ENCODE measurements around the gene ROBO3. TPM values are rescaled to one million over a fixed set of nuclear protein-coding genes. Genes with fewer than 3 reads are reported as not detected.

Gene ROBO3
- total and polyA plus RNA-seq, 10 of the 15 experiments (the other 5 are each of a cell fraction or from before 2014, with no cell fraction given): 0.10 to 0.63 (median 0.31) TPM; not detected in 2

DNA sequence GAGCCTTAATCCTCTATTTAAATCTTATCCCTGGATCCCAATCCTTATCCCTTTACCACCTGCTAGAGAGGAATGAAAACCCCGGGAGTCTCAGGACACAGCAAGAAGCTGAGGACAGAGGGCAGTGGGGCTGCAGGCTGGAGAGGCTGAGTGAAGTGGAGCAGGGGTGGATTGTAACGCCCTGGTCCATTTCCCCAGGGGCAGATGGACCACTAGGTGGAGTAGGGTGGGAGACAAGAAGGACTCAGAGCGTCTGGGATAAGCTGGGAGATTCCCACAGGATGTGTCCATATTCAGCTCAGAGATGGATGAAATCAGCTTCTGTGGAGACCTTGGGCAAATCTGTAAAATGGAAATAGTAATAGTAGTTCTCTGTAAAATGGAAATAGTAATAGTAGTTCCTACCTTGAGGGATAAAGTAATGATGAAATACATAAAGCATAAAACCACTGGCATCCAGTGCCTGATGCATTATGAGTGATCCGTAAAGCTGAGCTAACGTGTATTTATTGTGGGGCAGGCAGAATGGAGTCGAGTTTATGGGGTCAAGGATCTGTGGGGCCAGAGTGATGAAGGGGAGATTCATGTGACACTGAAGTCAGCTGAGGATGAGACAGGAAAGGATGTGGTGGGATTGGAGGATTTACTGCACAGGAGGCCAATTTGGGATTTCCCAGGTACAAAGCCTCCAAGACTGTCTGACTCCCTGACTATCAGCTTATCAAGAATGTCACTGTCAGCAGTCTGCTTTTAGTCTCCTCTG lies 34.3 kb downstream of the ROBO3 start (continued):
- TF ChIP-seq, protein P1, sequence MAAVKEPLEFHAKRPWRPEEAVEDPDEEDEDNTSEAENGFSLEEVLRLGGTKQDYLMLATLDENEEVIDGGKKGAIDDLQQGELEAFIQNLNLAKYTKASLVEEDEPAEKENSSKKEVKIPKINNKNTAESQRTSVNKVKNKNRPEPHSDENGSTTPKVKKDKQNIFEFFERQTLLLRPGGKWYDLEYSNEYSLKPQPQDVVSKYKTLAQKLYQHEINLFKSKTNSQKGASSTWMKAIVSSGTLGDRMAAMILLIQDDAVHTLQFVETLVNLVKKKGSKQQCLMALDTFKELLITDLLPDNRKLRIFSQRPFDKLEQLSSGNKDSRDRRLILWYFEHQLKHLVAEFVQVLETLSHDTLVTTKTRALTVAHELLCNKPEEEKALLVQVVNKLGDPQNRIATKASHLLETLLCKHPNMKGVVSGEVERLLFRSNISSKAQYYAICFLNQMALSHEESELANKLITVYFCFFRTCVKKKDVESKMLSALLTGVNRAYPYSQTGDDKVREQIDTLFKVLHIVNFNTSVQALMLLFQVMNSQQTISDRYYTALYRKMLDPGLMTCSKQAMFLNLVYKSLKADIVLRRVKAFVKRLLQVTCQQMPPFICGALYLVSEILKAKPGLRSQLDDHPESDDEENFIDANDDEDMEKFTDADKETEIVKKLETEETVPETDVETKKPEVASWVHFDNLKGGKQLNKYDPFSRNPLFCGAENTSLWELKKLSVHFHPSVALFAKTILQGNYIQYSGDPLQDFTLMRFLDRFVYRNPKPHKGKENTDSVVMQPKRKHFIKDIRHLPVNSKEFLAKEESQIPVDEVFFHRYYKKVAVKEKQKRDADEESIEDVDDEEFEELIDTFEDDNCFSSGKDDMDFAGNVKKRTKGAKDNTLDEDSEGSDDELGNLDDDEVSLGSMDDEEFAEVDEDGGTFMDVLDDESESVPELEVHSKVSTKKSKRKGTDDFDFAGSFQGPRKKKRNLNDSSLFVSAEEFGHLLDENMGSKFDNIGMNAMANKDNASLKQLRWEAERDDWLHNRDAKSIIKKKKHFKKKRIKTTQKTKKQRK (IDR thresholded peaks at IDR 0.05; ENCODE audit: low read depth, low read length): no peak
- TF ChIP-seq ZZZ3 (IDR thresholded peaks at IDR 0.05; ENCODE audit: control insufficient read depth, insufficient read length, low read depth): no peak
- no peak for TF ChIP-seq ESRRA (IDR thresholded peaks at IDR 0.05; ENCODE audit: low read length)
- no peak for TF ChIP-seq SREBF1 (IDR thresholded peaks at IDR 0.05; ENCODE audit: low read length)
- TF ChIP-seq SP1 (IDR thresholded peaks at IDR 0.05; ENCODE audit: low read depth, low read length): no peak
- no peak for TF ChIP-seq NR2F1 (conservative IDR thresholded peaks at IDR 0.05)
- no peak for TF ChIP-seq RB1 (IDR thresholded peaks at IDR 0.05; ENCODE audit: borderline replicate concordance)

DNA sequence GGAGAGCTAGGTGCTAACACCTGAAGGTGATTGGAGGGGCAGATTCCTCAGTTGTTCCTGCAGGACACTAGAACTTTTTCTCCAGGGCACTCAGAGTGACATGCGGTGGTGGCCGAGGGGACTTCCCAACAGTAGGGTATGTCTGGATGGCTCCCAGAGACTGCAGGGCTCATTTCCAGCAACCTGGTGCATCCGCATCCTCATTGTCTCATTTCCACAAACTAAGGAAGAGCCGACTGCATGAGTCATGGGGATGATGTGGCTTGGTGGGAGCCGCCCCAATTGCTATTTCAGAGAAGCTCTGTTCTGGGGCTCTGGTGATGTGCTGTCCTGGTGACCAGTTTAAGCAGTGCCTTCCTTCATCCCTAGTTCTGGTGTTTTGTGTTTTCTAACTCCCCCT lies 35.2 kb downstream of the ROBO3 start:
- CTCF ChIA-PET: no interaction called here
- intact Hi-C loops (cut with micrococcal nuclease; ENCODE audit: unreplicated experiment) (no loop called here), in situ Hi-C loops (cut with MboI) (no loop called here)
- ATAC-seq (no peak), FAIRE-seq (no peak), DNase-seq (ENCODE audit: low read depth, low spot score) (no peak)
- Histone ChIP-seq H3K4me2 (ENCODE audit: control insufficient read depth, insufficient read depth) (no peak overlapping the region), H3K79me2 (ENCODE audit: control insufficient read depth, insufficient read depth, low read length) (no peaks in the 10 kb centered on the region), H3K9ac (ENCODE audit: control insufficient read depth, insufficient read depth, low read length) (no peak overlapping the region), H3K36me3 (ENCODE audit: control insufficient read depth in 2 of 2, insufficient read depth in 2 of 2, low read length in 1 of 2) (no peaks in the 10 kb centered on the region), H2AFZ (ENCODE audit: control insufficient read depth, low read depth, low read length) (no peak overlapping the region), H3K4me1 (ENCODE audit: control insufficient read depth, insufficient read depth, low read length) (no peaks in the 10 kb centered on the region), H3K27me3 (replicated peaks in 1 of 2; ENCODE audit: control insufficient read depth in 2 of 2, insufficient read depth in 2 of 2, low read length in 1 of 2) (peaks cover 3 to 5% of the 10 kb centered on the region in 2 experiments; a peak in 3 of 4 replicates), H3K27ac (ENCODE audit: control insufficient read depth, insufficient read depth) (no peak overlapping the region), H4K20me1 (ENCODE audit: control insufficient read depth, insufficient read depth) (no peaks in the 10 kb centered on the region), H3K4me3 (no peak overlapping the region), H3K9me3 (replicated peaks; ENCODE audit: control insufficient read depth, insufficient read depth, low read length) (no peaks in the 10 kb centered on the region)
- WGBS (ENCODE audit: insufficient coverage, insufficient replicate concordance, low lambda C conversion rate, missing lambda C conversion rate): 57% methylated on average over 5 of the region's 5 CpGs
- TF ChIP-seq TAF1 (IDR thresholded peaks at IDR 0.05; ENCODE audit: borderline replicate concordance, low read depth, low read length) (no peak), ZSCAN29 (IDR thresholded peaks at IDR 0.05) (no peak), NR2C2 (IDR thresholded peaks at IDR 0.05; ENCODE audit: borderline replicate concordance, control insufficient read depth, insufficient read length, low read depth) (no peak), RAD51 (IDR thresholded peaks at IDR 0.05) (no peak)
- TF ChIP-seq, protein P2, sequence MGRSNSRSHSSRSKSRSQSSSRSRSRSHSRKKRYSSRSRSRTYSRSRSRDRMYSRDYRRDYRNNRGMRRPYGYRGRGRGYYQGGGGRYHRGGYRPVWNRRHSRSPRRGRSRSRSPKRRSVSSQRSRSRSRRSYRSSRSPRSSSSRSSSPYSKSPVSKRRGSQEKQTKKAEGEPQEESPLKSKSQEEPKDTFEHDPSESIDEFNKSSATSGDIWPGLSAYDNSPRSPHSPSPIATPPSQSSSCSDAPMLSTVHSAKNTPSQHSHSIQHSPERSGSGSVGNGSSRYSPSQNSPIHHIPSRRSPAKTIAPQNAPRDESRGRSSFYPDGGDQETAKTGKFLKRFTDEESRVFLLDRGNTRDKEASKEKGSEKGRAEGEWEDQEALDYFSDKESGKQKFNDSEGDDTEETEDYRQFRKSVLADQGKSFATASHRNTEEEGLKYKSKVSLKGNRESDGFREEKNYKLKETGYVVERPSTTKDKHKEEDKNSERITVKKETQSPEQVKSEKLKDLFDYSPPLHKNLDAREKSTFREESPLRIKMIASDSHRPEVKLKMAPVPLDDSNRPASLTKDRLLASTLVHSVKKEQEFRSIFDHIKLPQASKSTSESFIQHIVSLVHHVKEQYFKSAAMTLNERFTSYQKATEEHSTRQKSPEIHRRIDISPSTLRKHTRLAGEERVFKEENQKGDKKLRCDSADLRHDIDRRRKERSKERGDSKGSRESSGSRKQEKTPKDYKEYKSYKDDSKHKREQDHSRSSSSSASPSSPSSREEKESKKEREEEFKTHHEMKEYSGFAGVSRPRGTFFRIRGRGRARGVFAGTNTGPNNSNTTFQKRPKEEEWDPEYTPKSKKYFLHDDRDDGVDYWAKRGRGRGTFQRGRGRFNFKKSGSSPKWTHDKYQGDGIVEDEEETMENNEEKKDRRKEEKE (IDR thresholded peaks at IDR 0.05): no peak
- TF ChIP-seq, protein P3, sequence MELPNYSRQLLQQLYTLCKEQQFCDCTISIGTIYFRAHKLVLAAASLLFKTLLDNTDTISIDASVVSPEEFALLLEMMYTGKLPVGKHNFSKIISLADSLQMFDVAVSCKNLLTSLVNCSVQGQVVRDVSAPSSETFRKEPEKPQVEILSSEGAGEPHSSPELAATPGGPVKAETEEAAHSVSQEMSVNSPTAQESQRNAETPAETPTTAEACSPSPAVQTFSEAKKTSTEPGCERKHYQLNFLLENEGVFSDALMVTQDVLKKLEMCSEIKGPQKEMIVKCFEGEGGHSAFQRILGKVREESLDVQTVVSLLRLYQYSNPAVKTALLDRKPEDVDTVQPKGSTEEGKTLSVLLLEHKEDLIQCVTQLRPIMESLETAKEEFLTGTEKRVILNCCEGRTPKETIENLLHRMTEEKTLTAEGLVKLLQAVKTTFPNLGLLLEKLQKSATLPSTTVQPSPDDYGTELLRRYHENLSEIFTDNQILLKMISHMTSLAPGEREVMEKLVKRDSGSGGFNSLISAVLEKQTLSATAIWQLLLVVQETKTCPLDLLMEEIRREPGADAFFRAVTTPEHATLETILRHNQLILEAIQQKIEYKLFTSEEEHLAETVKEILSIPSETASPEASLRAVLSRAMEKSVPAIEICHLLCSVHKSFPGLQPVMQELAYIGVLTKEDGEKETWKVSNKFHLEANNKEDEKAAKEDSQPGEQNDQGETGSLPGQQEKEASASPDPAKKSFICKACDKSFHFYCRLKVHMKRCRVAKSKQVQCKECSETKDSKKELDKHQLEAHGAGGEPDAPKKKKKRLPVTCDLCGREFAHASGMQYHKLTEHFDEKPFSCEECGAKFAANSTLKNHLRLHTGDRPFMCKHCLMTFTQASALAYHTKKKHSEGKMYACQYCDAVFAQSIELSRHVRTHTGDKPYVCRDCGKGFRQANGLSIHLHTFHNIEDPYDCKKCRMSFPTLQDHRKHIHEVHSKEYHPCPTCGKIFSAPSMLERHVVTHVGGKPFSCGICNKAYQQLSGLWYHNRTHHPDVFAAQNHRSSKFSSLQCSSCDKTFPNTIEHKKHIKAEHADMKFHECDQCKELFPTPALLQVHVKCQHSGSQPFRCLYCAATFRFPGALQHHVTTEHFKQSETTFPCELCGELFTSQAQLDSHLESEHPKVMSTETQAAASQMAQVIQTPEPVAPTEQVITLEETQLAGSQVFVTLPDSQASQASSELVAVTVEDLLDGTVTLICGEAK (IDR thresholded peaks at IDR 0.05; ENCODE audit: borderline replicate concordance): no peak
- POLR2A ChIA-PET: no interaction called here
- RAD21 ChIA-PET (ENCODE audit: unreplicated experiment): no interaction called here
- SMC1A ChIA-PET (ENCODE audit: uncharacterized antibody, unreplicated experiment): no interaction called here
- no TSS peak for BruUV-seq (replicated peaks)
